H9 (cell line): Measurements from ENCODE around the gene BCLAF1. TPM values are rescaled to one million over a fixed set of nuclear protein-coding genes. Genes with fewer than 3 reads are reported as not detected.

Experiments
- DNase-seq: peaks from one replicate; pipeline ENCODE4 v3.0.0-alpha.2; 2017
- H2AFZ ChIP-seq: one replicate; pipeline ENCODE4 v1.6.1; 2013; ENCODE audit warnings: mild to moderate bottlenecking, low read length, control low read depth, moderate library complexity
- H2AK5ac ChIP-seq: 2 replicates; pipeline ENCODE4 v1.6.1; 2013; ENCODE audit warnings: low read length, control low read depth, mixed read lengths; ENCODE audit not compliant: insufficient read length
- H2BK120ac ChIP-seq: one replicate; pipeline ENCODE4 v1.6.1; 2013; ENCODE audit warnings: low read depth, mild to moderate bottlenecking, low read length, control low read depth, inconsistent platforms; ENCODE audit not compliant: poor library complexity, severe bottlenecking
- H2BK12ac ChIP-seq: 2 replicates; pipeline ENCODE4 v1.6.1; 2013; ENCODE audit warnings: low read length, control low read depth, mixed read lengths, low read depth; ENCODE audit not compliant: insufficient read length
- H2BK15ac ChIP-seq: 2 replicates; pipeline ENCODE4 v1.6.1; 2013; ENCODE audit warnings: low read depth, low read length, control low read depth
- H2BK20ac ChIP-seq: one replicate; pipeline ENCODE4 v1.6.1; 2013; ENCODE audit warnings: low read depth, mild to moderate bottlenecking, low read length, control low read depth, inconsistent platforms; ENCODE audit not compliant: poor library complexity, severe bottlenecking
- H2BK5ac ChIP-seq: 2 replicates; pipeline ENCODE4 v1.6.1; 2013; ENCODE audit warnings: low read length, control low read depth, mixed read lengths; ENCODE audit not compliant: insufficient read length
- H3K14ac ChIP-seq: 2 replicates; pipeline ENCODE4 v1.6.1; 2013; ENCODE audit warnings: low read length, control low read depth; ENCODE audit not compliant: insufficient read depth
- H3K18ac ChIP-seq: 2 replicates; pipeline ENCODE4 v1.6.1; 2013; ENCODE audit warnings: low read depth, mild to moderate bottlenecking, mixed read lengths, low read length, control low read depth; ENCODE audit not compliant: insufficient read length
- H3K23ac ChIP-seq: 2 replicates; pipeline ENCODE4 v1.6.1; 2013; ENCODE audit warnings: low read length, control low read depth, mixed read lengths, low read depth; ENCODE audit not compliant: insufficient read length
- H3K23me2 ChIP-seq: 2 replicates; pipeline ENCODE4 v1.6.1; 2013; ENCODE audit warnings: low read depth, mild to moderate bottlenecking, mixed read lengths, low read length, control low read depth; ENCODE audit not compliant: insufficient read length, poor library complexity, severe bottlenecking
- H3K27ac ChIP-seq: 2 replicates; pipeline ENCODE4 v1.5.1; 2013; ENCODE audit warnings: low read length, control low read depth, mixed read lengths, low read depth; ENCODE audit not compliant: insufficient read length
- H3K27me3 ChIP-seq: 2 replicates; pipeline ENCODE4 v1.6.1; 2013; ENCODE audit warnings: low read length, control low read depth, inconsistent platforms; ENCODE audit not compliant: insufficient read depth
- H3K4ac ChIP-seq: 2 replicates; pipeline ENCODE4 v1.6.1; 2013; ENCODE audit warnings: low read depth, mild to moderate bottlenecking, control low read depth, inconsistent platforms, low read length, moderate library complexity
- H3K4me1 ChIP-seq: 2 replicates; pipeline ENCODE4 v1.6.1; 2013; ENCODE audit warnings: low read length, control low read depth, inconsistent platforms; ENCODE audit not compliant: insufficient read depth
- H3K4me2 ChIP-seq: 2 replicates; pipeline ENCODE4 v1.6.1; 2013; ENCODE audit warnings: low read length, control low read depth, mixed read lengths; ENCODE audit not compliant: insufficient read length, insufficient read depth
- H3K56ac ChIP-seq: 2 replicates; pipeline ENCODE4 v1.6.1; 2013; ENCODE audit warnings: low read depth, mild to moderate bottlenecking, mixed read lengths, low read length, control low read depth; ENCODE audit not compliant: insufficient read length
- H3K79me1 ChIP-seq: 2 replicates; pipeline ENCODE4 v1.6.1; 2013; ENCODE audit warnings: low read depth, mild to moderate bottlenecking, moderate library complexity, low read length, control low read depth, inconsistent platforms; ENCODE audit not compliant: insufficient read depth, poor library complexity, severe bottlenecking
- H3K79me2 ChIP-seq: 2 replicates; pipeline ENCODE4 v1.6.1; 2013; ENCODE audit warnings: low read length, control low read depth, inconsistent platforms; ENCODE audit not compliant: insufficient read depth
- H3K9ac ChIP-seq: 2 replicates; pipeline ENCODE4 v1.6.1; 2013; ENCODE audit warnings: low read length, control low read depth, mixed read lengths; ENCODE audit not compliant: insufficient read length; ENCODE audit errors: extremely low read depth
- H3K9me3 ChIP-seq: one replicate; pipeline ENCODE4 v1.6.1; 2013; ENCODE audit warnings: low read depth, low read length, inconsistent platforms; ENCODE audit not compliant: control insufficient read depth
- H3T11ph ChIP-seq: one replicate; pipeline ENCODE4 v1.6.1; 2013; ENCODE audit warnings: mild to moderate bottlenecking, low read length, control low read depth, inconsistent platforms
- H4K20me1 ChIP-seq: one replicate; pipeline ENCODE4 v1.6.1; 2013; ENCODE audit not compliant: control insufficient read depth, insufficient read length, insufficient read depth
- H4K5ac ChIP-seq: 2 replicates; pipeline ENCODE4 v1.6.1; 2013; ENCODE audit warnings: low read depth, mild to moderate bottlenecking, mixed read lengths, low read length, control low read depth; ENCODE audit not compliant: insufficient read length
- H4K8ac ChIP-seq: replicated peaks from 2 replicates; pipeline ENCODE4 v1.6.1; 2013; ENCODE audit warnings: low read length, control low read depth, mixed read lengths, low read depth; ENCODE audit not compliant: insufficient read length
- H4K91ac ChIP-seq: 2 replicates; pipeline ENCODE4 v1.6.1; 2013; ENCODE audit warnings: low read depth, mild to moderate bottlenecking, moderate library complexity, mixed read lengths, low read length, control low read depth; ENCODE audit not compliant: insufficient read length
- H3K27ac Mint-ChIP-seq, 3 experiments: 2 replicates in 2 of 3; 3 replicates in 1 of 3; pipeline ENCODE4 v1.8.0; 2020 to 2021; ENCODE audit warnings: mixed read lengths in 3 of 3, mild to moderate bottlenecking in 1 of 3, moderate library complexity in 1 of 3
- H3K27me3 Mint-ChIP-seq: 2 replicates; pipeline ENCODE4 v1.8.0; 2021; ENCODE audit warnings: low read depth, mild to moderate bottlenecking, moderate library complexity, mixed read lengths
- H3K36me3 Mint-ChIP-seq, 3 experiments: 2 replicates in 2 of 3; 3 replicates in 1 of 3; pipeline ENCODE4 v1.8.0; 2020 to 2021; ENCODE audit warnings: low read depth in 3 of 3, mixed read lengths in 3 of 3; ENCODE audit not compliant: insufficient read depth in 1 of 3
- H3K4me1 Mint-ChIP-seq, 2 experiments: 2 replicates each; pipeline ENCODE4 v1.8.0; 2020; ENCODE audit warnings: mixed read lengths in 2 of 2
- H3K4me3 Mint-ChIP-seq, 2 experiments: 2 replicates in 1 of 2; 3 replicates in 1 of 2; pipeline ENCODE4 v1.8.0; 2020 to 2021; ENCODE audit warnings: mild to moderate bottlenecking in 2 of 2, mixed read lengths in 2 of 2, moderate library complexity in 1 of 2
- H3K9me3 Mint-ChIP-seq, 2 experiments: 2 replicates in 1 of 2; 3 replicates in 1 of 2; pipeline ENCODE4 v1.8.0; 2020; ENCODE audit warnings: mild to moderate bottlenecking in 2 of 2, mixed read lengths in 2 of 2, moderate library complexity in 1 of 2
- CTCF ChIP-seq: fragments of 200-600 bp; sonication (generic); conservative IDR thresholded peaks from 3 replicates; pipeline ENCODE4 v1.8.0; 2021; ENCODE audit warnings: antibody characterized with exemption, mild to moderate bottlenecking
- WGBS: extraction: QIAGEN DNeasy Blood & Tissue Kit; methylation state at CpG from one replicate; pipeline ENCODE4 v1.1.7; 2013; ENCODE audit warnings: missing lambda C conversion rate, low lambda C conversion rate, mixed read lengths; ENCODE audit not compliant: insufficient read length; ENCODE audit errors: extremely low coverage; 5-methylcytosine and 5-hydroxymethylcytosine counted together
- total RNA-seq: library from RNA; stranded (reverse); gene quantifications from 2 replicates; pipeline ENCODE4 v1.2.1, GENCODE V29; 2021

BCLAF1 gene
- total RNA-seq, 1 experiment from 2014 or later = 257 TPM

- Histone ChIP-seq H2BK20ac (no peak overlapping the region), H3K23ac (no peak overlapping the region), H2BK120ac (no peak overlapping the region), H3K56ac (no peak overlapping the region), H4K20me1 (no peaks in the 10 kb centered on the region), H4K8ac (no peak overlapping the region), H3K4me2 (no peak overlapping the region), H3K18ac (no peak overlapping the region), H3K23me2 (no peaks in the 10 kb centered on the region), H3K27me3 (no peaks in the 10 kb centered on the region), H4K91ac (no peak overlapping the region), H3K79me2 (no peaks in the 10 kb centered on the region), H3K9ac (no peak overlapping the region), H2BK5ac (no peak overlapping the region), H2BK12ac (no peak overlapping the region), H3K9me3 (no peaks in the 10 kb centered on the region), H2AK5ac (no peak overlapping the region), H3K79me1 (no peaks in the 10 kb centered on the region), H3K4me1 (no peaks in the 10 kb centered on the region), H2BK15ac (no peak overlapping the region), H4K5ac (no peak overlapping the region), H2AFZ (no peak overlapping the region), H3K14ac (no peak overlapping the region), H3K27ac (no peak overlapping the region), H3T11ph (no peak overlapping the region), H3K4ac (no peak overlapping the region)
- no CpG with 5 or more reads among the region's 13 CpGs for WGBS
- no peaks in the 10 kb centered on the region for H3K36me3 Mint-ChIP-seq
- H3K27ac Mint-ChIP-seq = no peak overlapping the region; a peak in 1 of 7 replicates
- no peak overlapping the region for H3K4me3 Mint-ChIP-seq
- no peak for DNase-seq
- H3K9me3 Mint-ChIP-seq = no peaks in the 10 kb centered on the region
- H3K4me1 Mint-ChIP-seq = peaks cover 0 to 3% of the 10 kb centered on the region in 2 experiments; a peak in 2 of 4 replicates
- H3K27me3 Mint-ChIP-seq = no peaks in the 10 kb centered on the region
- TF ChIP-seq CTCF = no peak
Observed at GRCh38 chr6:136210398-136211165, 79.1 kb downstream of the BCLAF1 start.
